NCI-H82 treated with DMSO at 0.1 percent for 48 hours (cell line): ENCODE results near the gene THAP10.

ENCODE experiments used
- DNase-seq: peaks from one replicate; lab custom pipeline; 2025; ENCODE audit not compliant: unreplicated experiment; lab: John Stamatoyannopoulos, UW

The THAP10 gene

GRCh38 chr15:70854666-70854976 lies 37.6 kb downstream of the THAP10 start:
- DNase-seq, result no peak

- no peak for DNase-seq
Measured at GRCh38 chr15:70853973-70854665, 38.1 kb downstream of the THAP10 start, which contains the start of gene LARP6. Gene LARP6 (minus strand): TSS chr15:70854157. CDS start chr15:70854088, 69 bp downstream.

GRCh38 chr15:70853318-70853972 lies 38.8 kb downstream of the THAP10 start:
- DNase-seq, result no peak

- no peak for DNase-seq
Measured at GRCh38 chr15:70852501-70853317, 39.5 kb downstream of the THAP10 start.

- no peak for DNase-seq
Measured at GRCh38 chr15:70851889-70852288, 40.3 kb downstream of the THAP10 start.

GRCh38 chr15:70845602-70846360 lies 46.5 kb downstream of the THAP10 start:
- DNase-seq, result no peak

GRCh38 chr15:70837476-70837875 lies 54.8 kb downstream of the THAP10 start:
- no peak for DNase-seq

GRCh38 chr15:70835841-70836240 lies 56.4 kb downstream of the THAP10 start:
- DNase-seq, result no peak

- no peak for DNase-seq
Measured at GRCh38 chr15:70835415-70835814, 56.8 kb downstream of the THAP10 start.

GRCh38 chr15:70834999-70835398 lies 57.2 kb downstream of the THAP10 start:
- no peak for DNase-seq

- no peak for DNase-seq
Measured at GRCh38 chr15:70833861-70834765, 58.1 kb downstream of the THAP10 start.

GRCh38 chr15:70833422-70833821 lies 58.8 kb downstream of the THAP10 start:
- no peak for DNase-seq

GRCh38 chr15:70832176-70832575 lies 60.1 kb downstream of the THAP10 start:
- DNase-seq, result no peak
